VCaP (cell line): ENCODE results near the gene CCDC183.
A peak's percentile ranks its signal among the peaks of the same experiment; 100 is the strongest.
"Not testable (repeated sequence)": the region's sequence is repeated elsewhere in the genome, so short reads cannot be mapped to it uniquely, and the experiment has no call there.

ENCODE experiments used
- H3K27ac ChIP-seq: fragments of 450-650 bp; 2 replicates; pipeline ENCODE4 v1.5.1; 2017
- CTCF ChIP-seq: fragments of 450-650 bp; conservative IDR thresholded peaks from 2 replicates; pipeline ENCODE4 v1.5.1; 2017; ENCODE audit warnings: mild to moderate bottlenecking, moderate library complexity

Gene CCDC183

DNA sequence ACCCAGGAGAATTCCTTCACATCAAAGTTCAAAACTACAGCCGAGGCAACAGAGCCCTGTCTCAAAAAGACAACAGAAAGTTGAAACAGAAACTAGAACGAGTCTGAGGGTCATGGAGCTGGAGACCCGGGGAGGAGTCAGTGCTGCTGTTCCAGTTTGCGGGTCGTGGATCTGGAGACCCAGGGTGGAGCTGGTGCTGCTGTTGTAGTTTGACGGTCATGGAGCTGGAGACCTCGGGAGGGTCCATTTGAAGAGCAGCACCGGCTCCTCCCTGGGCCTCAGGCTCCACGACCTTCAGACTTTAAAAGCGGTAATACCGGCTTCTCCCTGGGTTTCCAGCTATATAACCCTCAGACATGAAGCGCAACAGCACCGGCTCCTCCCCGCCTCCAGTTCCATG is 18.8 kb upstream of the CCDC183 start:
- H3K27ac ChIP-seq: no peak overlapping the region
- no peak for TF ChIP-seq CTCF

- 0 out of 2 replicates have a peak, but pooled peaks have one; percentile 22 for TF ChIP-seq CTCF
- peak overlapping the region; percentile 59 for H3K27ac ChIP-seq
Measured at GRCh38 chr9:136779808-136780207, 16.3 kb upstream of the CCDC183 start.

- no peak for TF ChIP-seq CTCF
- H3K27ac ChIP-seq: peak overlapping the region; percentile 53
Measured at GRCh38 chr9:136782452-136782851, 13.7 kb upstream of the CCDC183 start.

DNA sequence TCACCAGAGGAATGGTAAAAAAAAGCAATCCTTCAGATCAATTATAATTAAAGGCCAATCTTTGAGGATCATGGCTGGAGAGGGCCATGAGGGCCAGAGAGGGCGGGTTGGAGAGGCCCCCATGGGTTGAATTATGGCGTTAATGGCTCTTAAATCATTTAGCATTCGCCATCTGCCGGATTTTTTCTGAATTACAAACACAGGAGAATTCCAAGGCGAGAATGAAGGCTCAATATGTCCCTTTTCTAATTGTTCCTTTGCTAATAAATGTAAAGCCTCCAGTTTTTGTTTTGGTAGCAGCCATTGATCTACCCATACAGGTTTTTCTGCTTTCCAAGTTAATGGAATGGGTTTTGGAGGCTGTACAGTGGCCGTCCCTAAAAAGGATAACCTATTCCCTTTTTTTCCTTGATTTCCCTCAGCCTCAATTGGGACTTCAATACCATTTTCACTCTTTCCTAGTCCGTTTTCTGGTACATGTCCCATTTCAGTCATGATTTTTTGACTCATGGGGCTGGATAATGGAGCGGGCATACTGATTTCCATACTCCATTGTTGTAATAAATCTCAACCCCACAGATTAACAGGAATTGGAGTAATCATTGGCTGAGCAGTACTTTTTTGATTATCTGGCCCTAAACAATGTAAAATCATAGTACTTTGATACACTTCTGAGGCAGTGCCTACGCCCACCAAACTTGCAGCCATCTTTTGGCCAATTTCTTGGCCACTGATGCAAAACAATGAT is 11.7 kb upstream of the CCDC183 start:
- TF ChIP-seq CTCF: peak; percentile 76

GRCh38 chr9:136784997-136785361 is 11.2 kb upstream of the CCDC183 start:
- H3K27ac ChIP-seq: peak overlapping the region; percentile 53
- no peak for TF ChIP-seq CTCF

More for the DNA sequence above, 11.7 kb upstream of the CCDC183 start:
- peak overlapping the region; percentile 53 for H3K27ac ChIP-seq

DNA sequence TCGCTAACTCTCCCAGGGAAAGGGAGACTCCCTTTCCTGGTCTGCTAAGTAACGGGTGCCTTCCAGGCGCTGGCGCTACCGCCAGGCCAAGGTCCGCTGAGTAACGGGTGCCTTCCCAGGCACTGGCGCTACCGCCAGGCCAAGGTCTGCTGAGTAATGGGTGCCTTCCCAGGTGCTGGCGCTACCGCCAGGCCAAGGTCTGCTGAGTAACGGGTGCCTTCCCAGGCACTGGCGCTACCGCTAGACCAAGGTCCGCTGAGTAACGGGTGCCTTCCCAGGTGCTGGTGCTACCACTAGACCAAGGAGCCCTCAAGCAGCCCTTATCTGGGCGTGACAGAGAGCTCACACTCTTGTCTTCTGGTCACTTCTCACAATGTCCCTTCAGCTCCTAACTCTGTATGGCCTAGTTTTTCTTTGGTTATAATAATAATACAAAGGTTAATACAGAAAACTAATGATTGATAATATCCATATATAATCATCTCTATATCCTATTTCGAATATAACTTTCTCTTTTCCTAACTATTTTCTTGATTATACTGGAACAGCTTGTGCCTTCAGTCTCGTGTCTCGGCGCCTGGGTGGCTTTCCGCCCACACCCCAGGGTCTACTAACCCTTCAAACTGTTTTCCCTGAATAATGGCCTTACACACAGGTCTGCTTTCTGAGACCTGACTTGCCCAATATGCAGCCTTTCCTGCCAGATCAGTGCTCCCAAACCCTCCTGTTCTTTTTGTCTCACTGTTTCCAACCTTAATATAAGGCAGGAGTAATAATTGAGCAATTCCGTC is 10.4 kb upstream of the CCDC183 start:
- H3K27ac ChIP-seq: not testable (repeated sequence)

DNA sequence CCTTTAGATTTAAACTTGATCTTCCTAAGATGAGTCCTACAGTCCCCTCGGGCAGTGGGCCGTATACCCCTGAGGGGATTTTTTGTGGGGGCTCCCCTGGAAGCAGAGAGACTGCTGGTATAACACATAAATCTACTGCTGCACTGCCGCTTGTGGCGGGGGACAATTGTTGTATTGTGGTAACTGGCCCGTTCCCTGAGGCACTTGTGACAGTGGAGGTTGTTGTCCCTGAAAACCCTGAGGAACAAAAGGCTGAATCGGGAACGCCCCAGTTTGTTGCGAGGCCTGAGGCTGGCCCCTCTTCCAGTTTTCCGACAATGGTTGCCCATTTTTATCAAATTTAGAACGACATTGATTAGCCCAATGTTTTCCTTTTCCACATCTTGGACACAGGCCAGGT is 9.7 kb upstream of the CCDC183 start:
- H3K27ac ChIP-seq: peak overlapping the region; percentile 100; the same call in 1 of the 2 replicates

GRCh38 chr9:136786983-136787382 is 9.2 kb upstream of the CCDC183 start:
- H3K27ac ChIP-seq: peak overlapping the region; percentile 100

More for the DNA sequence above, 9.7 kb upstream of the CCDC183 start:
- no peak for TF ChIP-seq CTCF
